Measurements from ENCODE around the gene GNB1. TPM values are rescaled to one million over a fixed set of nuclear protein-coding genes. Genes with fewer than 3 reads are reported as not detected.

GNB1 gene
- total RNA-seq, 1 donor from 2014 or later: 158 TPM

DNA sequence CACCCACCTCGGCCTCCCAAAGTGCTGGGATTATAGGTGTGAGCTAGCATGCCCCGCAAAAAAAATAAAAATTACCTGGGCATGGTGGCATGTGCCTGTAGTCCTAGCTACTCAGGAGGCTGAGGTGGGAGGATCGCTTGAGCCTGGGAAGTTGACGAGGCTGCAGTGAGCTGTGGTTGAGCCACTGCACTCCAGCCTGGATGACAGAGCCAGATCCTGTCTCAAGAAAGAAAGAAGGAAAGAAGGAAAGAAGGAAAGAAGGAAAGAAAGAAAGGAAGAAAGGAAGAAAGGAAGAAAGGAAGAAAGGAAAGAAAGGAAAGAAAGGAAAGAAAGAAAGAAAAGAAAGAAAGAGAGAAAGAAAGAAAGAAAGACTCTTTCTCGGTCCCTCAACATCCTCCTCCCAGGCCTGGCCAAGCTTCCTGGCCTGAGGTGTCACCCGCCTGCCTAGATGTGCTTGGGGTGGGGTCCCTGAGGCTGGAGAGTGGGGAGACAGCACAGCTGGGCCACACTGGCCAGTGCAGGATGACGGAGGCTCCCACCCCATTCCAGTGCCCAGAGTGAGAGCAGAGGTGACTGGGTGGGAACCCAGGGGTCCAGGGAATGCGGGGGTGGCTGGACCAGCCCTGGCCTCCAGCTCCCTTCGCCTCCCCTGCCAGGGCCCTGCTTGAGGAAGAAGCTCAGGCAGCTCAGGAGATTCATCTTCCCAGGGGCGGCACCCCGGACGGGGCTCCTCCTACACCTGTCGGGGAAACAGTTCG is 10.2 kb upstream of the GNB1 start:
- TF ChIP-seq, protein P1, sequence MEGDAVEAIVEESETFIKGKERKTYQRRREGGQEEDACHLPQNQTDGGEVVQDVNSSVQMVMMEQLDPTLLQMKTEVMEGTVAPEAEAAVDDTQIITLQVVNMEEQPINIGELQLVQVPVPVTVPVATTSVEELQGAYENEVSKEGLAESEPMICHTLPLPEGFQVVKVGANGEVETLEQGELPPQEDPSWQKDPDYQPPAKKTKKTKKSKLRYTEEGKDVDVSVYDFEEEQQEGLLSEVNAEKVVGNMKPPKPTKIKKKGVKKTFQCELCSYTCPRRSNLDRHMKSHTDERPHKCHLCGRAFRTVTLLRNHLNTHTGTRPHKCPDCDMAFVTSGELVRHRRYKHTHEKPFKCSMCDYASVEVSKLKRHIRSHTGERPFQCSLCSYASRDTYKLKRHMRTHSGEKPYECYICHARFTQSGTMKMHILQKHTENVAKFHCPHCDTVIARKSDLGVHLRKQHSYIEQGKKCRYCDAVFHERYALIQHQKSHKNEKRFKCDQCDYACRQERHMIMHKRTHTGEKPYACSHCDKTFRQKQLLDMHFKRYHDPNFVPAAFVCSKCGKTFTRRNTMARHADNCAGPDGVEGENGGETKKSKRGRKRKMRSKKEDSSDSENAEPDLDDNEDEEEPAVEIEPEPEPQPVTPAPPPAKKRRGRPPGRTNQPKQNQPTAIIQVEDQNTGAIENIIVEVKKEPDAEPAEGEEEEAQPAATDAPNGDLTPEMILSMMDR (IDR thresholded peaks at IDR 0.05; ENCODE audit: borderline replicate concordance): no peak
- H3K4me3 ChIP-seq: no peak overlapping the region
- H3K4me1 ChIP-seq: peaks cover 5% of the 10 kb centered on the region
- H3K27ac ChIP-seq (replicated peaks): no peak overlapping the region
- no peak for DNase-seq
- H3K9me3 ChIP-seq (replicated peaks): no peaks in the 10 kb centered on the region
- intact Hi-C loops (cut with micrococcal nuclease): loop anchor here (10.0 kb wide), 1 partner anchor 136 kb away; no protein-coding TSS in a partner anchor
- no peaks in the 10 kb centered on the region for H3K36me3 ChIP-seq
- H3K27me3 ChIP-seq (ENCODE audit: low read depth): no peaks in the 10 kb centered on the region

DNA sequence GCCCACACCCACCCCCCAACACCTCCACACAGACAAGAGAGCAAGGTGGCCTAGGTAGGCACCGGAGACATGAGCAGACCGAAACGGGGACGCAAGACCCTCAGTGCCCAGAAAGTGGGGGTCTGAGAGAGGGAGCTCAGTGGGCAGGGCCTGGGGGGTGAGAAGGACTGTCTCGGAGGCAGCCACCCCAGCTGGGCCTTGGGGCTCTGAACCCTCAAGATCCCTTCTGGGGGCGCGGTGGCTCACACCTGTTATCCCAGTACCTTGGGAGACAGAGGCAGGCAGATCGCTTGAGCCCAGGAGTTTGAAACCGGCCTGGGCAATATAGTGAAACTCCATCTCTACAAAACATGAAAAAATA is 9.1 kb upstream of the GNB1 start:
- H3K9me3 ChIP-seq (replicated peaks): no peaks in the 10 kb centered on the region
- H3K4me1 ChIP-seq: peaks cover 9% of the 10 kb centered on the region
- TF ChIP-seq, protein P1 (IDR thresholded peaks at IDR 0.05; ENCODE audit: borderline replicate concordance): no peak
- no peak overlapping the region for H3K27ac ChIP-seq (replicated peaks)
- no peak overlapping the region for H3K4me3 ChIP-seq
- no peak for DNase-seq
- no peaks in the 10 kb centered on the region for H3K36me3 ChIP-seq
- intact Hi-C loops (cut with micrococcal nuclease): loop anchor here (10.0 kb wide), 1 partner anchor 135 kb away; no protein-coding TSS in a partner anchor
- no peaks in the 10 kb centered on the region for H3K27me3 ChIP-seq (ENCODE audit: low read depth)

DNA sequence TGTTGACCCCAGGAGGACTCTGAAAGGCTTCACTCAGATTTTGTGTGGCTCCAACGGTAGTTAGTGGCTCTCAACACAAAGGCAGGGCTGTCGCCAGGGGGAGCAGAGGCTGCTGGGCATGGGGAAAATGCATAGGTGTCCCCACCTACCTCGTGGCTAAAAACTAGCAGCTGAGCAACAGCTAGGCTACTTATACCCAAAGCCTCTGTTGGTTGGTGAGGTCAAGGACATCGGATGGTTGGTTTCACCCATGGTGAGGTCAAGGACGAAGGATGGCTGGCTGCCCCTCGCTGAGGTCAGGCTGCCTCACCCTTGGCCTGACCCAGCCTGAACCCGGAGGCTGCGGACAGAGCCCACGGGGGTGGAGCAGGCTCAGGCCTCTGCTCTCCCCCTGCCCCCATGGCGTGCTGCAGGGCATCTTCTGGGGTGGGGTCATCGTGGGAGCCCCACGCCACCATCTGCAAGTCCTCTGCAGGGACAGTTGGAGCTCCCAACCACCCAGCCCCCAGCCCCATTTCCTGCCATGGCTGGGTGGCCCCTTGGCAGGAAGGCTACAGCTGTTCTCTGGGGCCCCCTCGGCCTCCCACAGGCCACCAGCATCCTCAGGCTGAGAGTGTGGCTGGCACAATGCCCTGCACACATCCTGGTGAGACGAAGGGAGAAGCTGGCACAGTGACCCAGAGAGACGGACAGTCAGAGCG is 8.5 kb upstream of the GNB1 start:
- H3K4me3 ChIP-seq: no peak overlapping the region
- intact Hi-C loops (cut with micrococcal nuclease): no loop called here
- no peak for DNase-seq
- no peaks in the 10 kb centered on the region for H3K36me3 ChIP-seq
- H3K4me1 ChIP-seq: peaks cover 14% of the 10 kb centered on the region
- H3K27me3 ChIP-seq (ENCODE audit: low read depth): no peaks in the 10 kb centered on the region
- H3K9me3 ChIP-seq (replicated peaks): no peaks in the 10 kb centered on the region
- TF ChIP-seq, protein P1 (IDR thresholded peaks at IDR 0.05; ENCODE audit: borderline replicate concordance): no peak
- no peak overlapping the region for H3K27ac ChIP-seq (replicated peaks)

DNA sequence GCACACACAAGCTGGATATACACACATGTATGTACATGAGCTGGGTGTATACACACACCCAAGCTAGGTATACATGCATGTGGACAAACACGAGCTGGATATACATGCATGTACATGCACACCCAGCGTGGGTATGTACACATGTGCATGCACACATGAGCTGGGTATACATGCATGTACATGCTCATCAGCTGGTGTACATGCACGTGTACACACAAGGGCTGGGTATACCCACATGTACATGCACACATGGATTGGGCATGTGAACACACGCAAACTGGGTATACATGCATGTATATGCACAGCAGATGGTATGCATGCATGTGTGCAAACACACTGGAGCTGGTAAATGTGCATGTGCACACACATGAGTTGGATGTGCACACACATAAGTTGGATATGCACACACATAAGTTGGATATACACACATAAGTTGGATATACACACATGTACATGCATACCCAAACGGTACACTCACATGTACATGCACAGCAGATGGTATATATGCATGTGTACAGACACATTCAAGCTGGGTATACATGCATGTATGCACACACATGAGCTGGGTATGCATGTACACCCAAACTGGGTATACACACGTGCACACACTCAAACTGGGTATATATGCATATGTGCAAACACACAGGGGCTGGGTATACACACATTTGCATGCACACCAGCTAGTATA is 7.5 kb upstream of the GNB1 start:
- Histone ChIP-seq H3K27me3 (ENCODE audit: low read depth) (no peaks in the 10 kb centered on the region), H3K4me1 (peaks cover 22% of the 10 kb centered on the region), H3K36me3 (no peaks in the 10 kb centered on the region), H3K27ac (replicated peaks) (no peak overlapping the region), H3K9me3 (replicated peaks) (no peaks in the 10 kb centered on the region), H3K4me3 (no peak overlapping the region)
- no peak for DNase-seq
- TF ChIP-seq, protein P1 (IDR thresholded peaks at IDR 0.05; ENCODE audit: borderline replicate concordance): no peak
- intact Hi-C loops (cut with micrococcal nuclease): no loop called here

DNA sequence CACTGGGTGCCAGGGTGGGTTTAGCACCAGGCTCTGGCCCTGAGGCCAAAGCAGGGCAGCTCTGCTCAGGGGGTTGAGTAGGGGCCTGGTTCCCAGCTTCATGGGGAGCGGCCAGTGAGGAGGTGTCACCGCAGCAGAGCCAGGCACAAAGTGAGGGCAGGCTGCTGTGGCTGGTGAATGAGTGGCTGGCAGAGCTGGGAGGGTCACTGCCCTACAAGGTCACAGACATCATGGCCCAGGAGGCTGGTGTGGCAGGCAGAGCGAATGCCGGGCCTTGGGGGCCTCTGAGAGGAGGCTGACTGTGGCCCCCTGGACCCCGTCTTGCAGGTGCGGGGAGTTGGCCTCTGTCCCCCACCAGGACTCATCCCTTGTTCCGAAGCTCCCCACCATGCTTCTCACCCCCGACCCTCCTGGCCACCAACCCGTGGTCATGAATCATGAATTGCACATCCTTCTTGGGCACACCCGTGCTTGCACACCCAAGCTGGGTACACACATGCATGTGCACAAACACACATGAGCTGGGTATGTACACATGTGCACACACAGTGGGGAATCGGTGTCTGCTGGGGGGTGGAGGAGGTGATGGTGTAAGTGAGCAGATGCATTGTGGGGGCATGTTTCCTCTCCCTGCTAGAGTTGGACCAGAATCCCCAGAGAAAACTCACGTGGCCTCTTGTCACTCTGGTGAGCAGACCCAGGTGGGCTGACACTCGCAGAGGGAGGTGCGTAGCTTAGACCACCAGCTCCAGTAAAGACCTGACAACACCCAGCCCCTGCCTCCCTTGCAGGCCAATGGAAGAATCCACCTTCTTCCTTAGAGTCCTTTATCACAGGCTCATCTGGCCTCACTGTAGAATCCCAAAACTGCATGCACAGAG is 4.8 kb upstream of the GNB1 start:
- H3K9me3 ChIP-seq (replicated peaks): no peaks in the 10 kb centered on the region
- H3K4me3 ChIP-seq: no peak overlapping the region
- no peaks in the 10 kb centered on the region for H3K27me3 ChIP-seq (ENCODE audit: low read depth)
- DNase-seq: no peak
- intact Hi-C loops (cut with micrococcal nuclease): no loop called here
- no peak overlapping the region for H3K27ac ChIP-seq (replicated peaks)
- H3K4me1 ChIP-seq: peaks cover 41% of the 10 kb centered on the region
- TF ChIP-seq, protein P1 (IDR thresholded peaks at IDR 0.05; ENCODE audit: borderline replicate concordance): no peak
- H3K36me3 ChIP-seq: no peaks in the 10 kb centered on the region

All from left ventricle myocardium inferior (tissue), 1 donor.